GM19043 (cell line): Measurements from ENCODE around the gene TMEM154.
"Not testable (repeated sequence)": the region's sequence is repeated elsewhere in the genome, so short reads cannot be mapped to it uniquely, and the experiment has no call there.

Experiments
- ATAC-seq: cut with Tn5 transposase; IDR thresholded peaks from one replicate; pipeline ENCODE4 v1.9.1; 2021; ENCODE audit warnings: low read depth; ENCODE audit not compliant: unreplicated experiment

The TMEM154 gene

DNA sequence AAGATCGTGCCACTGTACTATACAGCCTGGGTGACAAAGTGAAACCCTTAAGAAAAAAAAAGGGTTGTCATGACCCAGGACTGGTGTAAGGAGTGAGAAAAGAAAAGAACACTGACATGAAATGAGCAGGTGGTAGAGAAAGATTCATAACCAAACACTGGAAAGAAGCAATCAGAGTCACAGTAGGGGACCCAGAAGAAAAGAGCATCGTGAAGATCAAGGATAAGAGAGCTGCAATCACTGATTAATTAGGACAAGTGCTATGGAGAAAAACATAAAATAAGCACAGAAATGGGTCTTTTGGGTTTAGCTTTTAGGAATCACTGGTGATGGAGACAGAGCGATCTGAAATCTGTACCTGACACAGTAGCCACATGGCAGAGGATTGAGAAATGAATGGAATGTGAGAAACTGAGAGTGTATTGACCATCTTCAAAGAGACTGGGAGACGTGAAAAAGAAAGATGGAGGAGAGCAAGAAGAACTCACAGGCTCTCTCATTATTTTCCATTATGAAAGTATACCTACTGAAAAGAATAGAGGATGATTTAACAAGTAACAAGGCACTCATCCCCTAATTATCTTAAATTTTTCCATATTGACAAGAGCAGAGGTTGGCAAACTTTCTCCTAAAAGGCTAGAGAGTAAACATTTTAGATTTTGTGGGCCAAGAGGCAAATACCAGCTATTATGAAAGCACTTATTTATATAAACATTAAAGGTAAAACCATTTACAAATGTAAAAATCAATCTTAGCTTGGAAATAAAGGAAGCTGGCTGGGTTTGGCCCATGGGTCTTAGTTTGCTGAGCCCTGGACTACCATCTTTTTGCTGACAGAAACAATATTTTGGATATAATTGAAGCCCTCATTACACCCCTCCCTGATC is 7.3 kb downstream of the TMEM154 start:
- no peak for ATAC-seq

DNA sequence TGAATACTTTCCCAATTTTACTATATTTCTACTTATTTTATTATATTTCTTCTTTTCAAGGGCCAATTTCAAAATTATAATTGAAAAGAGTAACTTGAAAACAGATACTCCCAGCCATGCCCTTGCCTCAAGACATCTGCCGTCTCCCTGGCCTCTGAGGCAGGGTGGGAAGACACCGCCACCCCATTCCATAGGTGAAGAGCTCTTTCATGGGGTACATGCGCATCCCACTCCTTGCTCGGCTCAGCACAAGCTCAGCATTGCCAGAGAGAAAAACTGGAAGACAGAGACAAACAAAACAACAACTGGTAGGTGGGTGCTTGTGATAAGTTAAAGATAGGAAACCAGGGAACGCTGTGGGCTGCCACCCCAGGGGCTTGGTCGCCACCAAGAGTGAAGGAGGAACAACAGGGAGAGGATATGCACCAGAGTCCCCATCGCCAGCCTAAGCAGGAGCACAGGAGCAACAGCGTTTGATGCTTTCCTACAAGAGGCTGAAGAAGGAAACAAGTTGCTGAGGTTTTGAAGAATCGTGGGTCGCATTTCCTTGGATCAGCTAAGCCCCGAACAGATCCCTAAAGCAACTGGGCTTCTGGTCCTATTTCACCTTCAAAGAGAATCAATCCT is 11.3 kb downstream of the TMEM154 start:
- ATAC-seq: no peak

DNA sequence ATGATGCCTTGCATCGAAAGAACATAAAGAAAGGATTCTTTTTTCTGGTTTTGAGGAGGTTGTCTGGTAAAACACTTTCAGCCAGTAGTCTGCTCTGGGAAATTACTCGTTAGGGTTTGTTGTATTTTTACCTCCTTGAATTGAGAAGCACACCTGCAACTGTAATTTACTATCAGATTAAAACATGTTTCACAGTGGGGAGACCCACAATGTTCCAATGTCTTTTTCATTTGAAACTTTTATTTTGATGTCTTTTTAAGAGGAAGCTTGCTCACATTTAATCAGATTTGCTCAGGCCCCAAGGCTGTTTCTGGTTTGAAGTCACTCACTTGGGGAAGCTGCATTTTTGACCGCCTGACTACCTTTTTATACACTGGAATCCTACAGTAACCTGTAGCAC is 12.0 kb downstream of the TMEM154 start:
- no peak for ATAC-seq

DNA sequence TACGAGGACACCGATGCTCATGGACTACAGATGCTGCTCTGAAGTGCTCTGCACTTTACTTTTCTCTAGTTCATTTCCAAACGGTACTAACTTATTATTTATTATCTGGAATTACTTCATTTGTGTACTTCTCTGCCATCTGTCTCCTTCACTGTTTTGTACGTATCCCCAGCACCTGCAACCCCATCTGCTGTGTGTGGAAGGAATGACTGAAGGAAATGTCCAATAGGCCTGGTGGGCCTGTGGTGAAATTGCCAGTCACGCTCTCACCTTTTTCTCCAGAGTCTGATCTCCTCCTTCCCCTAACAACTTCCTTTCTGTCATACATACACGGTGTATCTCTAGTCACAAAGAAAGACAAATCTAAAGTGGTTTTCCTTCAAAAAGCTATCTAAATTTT is 12.9 kb downstream of the TMEM154 start:
- ATAC-seq: no peak

DNA sequence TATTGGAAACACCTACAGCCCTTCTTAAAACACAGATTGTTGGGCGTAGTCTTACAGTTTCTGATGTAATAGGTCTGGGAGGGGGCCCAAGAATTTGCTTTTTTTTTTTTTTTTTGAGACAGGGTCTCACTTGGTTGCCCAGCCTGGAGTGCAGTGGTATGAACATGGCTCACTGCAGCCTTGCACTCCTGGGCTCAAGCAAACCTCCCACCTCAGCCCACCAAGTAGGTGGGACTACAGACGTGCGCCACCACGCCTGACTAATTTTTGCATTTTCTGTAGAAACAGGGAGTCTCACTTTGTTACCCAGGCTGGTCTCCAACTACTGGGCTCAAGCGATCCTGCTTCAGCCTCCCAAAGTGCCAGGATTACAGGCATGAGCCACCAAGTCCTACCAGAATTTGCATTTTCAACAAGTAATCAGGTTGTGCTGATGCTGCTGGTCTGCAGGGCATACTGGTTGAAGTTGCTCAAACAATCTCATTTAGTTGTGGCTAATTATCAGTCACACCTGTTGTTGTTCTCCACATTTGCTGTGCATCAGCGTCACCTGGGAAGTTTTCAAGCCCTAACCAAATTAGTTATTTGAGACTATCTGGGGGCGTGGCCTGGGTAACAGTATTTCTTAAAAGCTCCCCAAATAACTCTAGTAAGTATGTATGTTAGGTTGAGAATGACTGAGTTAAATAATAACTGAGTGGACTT is 14.0 kb downstream of the TMEM154 start:
- no peak for ATAC-seq

DNA sequence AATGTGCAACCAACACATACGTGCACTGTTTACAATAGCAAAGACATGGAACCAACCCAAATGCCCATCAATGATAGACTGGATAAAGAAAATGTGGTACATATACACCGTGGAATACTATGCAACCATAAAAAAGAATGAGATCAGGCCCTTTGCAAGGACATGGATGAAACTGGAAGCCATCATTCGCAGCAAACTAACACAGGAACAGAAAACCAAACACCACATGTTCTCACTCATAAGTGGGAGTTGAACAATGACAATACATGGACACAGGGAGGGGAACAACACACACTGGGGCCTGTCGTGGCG is 15.8 kb downstream of the TMEM154 start:
- ATAC-seq: not testable (repeated sequence)

DNA sequence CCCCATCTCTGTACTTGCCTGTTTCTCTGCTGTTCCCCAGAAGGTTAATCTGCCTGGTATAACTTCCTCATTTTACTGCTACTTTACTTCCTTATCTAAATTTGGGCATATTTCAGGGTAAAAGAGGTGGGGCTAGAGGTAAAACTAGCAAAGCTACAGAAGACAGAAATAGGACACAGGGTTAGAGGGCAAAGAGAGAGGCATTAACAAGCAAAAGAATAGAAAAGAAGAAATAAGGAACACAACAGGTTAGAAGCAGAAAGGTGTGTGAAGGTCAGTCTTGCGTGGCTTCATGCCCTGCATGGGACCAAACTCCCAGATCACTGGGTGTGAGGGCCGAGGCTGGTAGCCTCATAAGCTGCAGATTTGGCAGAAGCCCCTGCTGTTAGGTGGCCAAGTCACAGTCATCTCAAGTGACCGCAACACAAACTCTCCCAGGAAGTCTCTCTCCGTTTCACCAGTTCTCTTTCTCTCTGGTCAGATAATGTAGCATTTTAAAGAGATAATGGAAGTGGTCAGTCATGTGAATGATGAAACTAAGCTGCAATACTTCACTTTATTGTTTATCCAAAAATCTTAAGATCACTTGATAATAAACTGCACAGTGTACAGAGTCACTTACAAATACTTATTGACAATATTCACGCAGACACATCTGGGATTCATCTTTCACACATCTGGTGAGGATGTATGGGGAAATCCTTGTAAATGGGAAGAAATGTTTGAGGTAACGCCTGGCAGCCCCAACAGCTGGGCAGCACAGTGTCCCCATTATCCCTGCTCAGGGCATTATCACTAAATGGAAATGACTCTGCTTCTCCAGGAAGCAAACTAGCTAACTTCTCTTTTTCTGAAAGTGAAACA is 16.4 kb downstream of the TMEM154 start:
- ATAC-seq: peak; percentile 54

DNA sequence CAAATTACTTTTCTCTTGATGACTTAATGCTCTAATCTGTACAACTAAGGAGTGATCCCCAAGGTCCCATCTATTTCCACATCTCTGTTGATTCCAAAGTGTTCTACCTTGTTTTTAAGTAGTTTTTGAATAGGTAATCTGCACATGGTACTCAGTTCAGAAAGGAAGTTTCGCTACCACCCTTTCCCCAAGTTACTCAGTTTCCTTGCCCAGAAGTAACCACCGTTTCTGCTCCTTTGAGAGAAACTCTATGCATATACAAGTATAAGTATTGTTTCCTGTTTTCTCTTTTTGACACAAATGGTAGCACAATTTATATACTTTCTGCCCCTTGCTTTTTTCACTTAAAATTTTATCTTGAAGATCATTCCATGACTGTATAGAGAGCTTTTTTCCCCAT is 18.1 kb downstream of the TMEM154 start:
- no peak for ATAC-seq

DNA sequence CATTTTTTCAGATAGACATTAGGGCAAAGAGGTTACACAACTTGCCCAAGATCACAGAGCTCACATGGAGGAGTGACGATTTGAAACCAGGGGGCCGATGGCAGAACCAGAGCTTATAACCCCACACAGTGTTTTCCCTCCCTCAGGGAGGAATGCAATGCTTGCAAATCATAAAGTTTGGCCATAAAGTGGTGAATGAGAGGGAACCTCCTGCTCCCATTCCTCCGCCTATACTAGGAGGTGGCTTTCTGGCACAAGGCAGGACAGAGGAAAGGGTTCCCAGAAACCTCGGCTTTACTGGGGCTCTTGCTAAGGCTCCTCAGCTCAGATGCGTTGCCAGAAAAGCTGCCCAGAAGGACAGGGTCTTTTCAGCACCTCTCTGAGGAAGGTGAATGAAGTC is 19.3 kb downstream of the TMEM154 start:
- no peak for ATAC-seq

DNA sequence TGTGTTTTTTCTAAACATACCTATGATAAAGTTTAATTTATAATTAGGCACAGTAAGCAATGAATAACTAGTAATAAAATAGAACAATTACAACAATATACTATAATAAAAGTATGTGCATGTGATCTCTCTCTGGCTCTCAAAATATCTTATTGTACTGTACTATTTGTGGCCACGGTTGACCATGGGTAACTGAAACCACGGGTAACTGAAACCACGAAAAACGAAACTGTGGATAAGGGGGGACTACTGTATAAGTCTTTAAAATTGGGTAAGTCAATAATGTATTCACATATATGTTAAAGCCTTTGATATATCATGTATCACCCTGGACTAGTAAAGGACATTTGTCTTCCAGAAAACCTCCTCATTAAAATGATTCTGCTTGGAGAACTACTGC is 20.0 kb downstream of the TMEM154 start:
- ATAC-seq: no peak

DNA sequence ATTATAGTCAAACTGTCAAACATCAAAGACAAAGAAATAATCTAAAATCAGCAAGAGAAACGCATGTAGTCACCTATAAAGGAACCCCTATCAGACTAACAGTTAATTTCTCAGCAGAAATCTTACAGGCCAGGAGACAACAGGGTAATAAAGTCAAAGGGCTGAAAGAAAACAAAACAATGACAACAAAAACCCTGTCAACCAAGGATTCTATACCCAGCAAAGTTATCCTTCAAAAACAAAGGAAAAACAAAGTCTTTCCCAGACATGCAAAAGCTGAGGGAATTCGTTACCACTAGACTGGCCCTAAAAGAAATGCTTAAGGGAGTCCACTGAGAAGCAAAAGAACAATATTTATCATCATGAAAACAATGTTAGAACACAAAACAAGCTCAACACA is 22.1 kb downstream of the TMEM154 start:
- ATAC-seq: no peak

DNA sequence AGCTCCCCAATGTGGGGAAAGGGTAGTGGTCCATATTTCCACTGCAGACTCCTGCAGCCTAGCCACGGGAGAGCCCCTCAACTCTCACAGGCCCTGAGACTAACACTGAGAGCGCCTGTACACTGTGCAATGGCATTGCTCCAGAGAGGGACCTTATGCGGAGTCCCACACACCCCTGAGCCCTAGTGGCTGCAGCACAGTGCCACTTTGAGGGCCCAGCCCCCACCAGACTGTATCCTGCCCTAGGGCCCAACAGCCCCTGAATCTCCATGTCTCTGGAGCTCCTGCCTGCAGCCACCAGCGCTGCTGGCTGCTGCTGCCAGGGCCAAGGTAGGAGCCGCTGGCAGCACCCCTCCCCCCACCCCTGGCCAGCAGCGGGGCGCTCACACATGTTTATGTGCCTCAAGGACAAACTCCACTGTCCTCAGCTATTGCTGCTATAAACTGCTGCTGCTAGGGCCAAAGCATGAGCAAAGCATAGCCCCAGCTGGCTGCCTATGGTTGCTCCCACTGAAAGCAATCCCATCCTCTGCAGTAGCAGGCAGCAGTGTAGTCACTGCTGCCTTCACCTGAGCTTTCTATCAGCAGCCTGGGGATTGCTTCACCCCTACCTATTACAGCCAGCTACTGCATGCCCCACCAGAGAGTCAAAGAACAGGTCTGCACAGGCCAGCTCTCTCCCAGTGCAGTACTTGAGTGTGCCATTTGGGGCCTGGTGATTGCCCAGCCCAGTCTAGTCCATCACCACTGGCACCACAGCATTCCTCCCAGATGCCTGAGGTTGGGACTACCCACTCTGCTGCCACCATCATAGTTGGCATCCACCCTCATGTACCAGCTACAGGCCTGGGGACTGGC is 24.3 kb downstream of the TMEM154 start:
- no peak for ATAC-seq

DNA sequence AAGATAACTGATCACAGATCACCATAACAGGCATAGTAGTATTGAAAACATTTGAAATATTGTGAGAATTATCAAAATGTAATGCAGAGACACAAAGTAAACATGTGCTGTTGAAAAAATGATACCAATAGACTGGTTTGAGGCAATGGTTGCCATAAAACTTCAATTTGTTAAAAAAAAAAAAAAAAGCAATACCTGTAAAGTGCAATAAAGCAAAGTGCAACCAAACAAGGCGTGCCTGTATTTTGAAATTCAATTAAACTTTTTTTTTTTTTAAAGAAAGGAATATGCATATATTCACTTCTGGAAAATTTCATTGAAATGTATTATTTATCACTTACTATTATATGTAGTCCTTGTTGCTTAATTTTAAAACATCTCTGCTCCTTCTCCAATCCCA is 27.7 kb downstream of the TMEM154 start:
- no peak for ATAC-seq

DNA sequence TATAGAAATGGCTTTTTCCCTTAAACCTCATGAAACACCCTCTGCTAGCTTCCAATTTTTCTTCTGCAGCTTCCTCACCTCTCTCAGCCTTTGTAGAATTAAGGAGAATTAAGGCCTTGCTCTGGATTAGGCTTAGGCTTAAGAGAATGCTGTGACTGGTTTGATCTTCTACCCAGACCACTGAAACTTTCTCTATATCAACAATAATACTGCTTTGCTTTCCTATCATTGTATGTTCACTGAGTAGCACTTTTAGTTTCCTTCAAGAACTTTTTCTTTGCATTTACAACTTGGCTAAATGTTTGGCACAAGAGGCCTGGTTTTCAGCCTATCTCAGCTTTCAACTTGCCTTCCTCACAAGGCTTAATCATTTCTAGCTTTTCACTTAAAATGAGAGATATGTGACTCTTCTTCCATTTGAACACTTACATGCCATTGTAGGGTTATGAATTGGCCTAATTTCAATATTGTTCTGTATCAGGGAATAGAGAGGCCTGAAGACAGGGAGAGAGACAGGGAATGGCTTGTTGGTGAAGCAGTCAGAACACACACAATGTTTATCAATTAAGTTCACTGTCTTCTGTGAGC is 28.2 kb downstream of the TMEM154 start:
- ATAC-seq: no peak

DNA sequence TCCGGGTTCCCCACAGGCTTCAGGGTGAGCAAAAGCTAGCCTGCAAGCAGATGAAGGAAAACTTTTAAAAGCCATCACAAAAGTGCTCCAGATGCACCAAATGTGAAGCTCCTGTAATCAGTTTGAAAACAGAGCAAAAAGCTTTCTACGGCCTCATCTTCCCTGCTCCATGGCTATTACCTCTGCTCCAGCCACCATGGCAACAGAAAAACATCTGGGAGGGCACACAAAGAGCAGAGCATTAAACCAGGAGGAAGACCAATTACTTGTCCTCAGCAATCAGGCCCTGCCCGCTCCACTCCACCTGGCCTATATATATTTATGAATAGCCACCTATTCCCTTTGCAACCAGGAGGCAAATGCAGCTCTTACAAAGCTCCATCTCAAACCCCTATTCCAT is 33.6 kb downstream of the TMEM154 start:
- no peak for ATAC-seq

DNA sequence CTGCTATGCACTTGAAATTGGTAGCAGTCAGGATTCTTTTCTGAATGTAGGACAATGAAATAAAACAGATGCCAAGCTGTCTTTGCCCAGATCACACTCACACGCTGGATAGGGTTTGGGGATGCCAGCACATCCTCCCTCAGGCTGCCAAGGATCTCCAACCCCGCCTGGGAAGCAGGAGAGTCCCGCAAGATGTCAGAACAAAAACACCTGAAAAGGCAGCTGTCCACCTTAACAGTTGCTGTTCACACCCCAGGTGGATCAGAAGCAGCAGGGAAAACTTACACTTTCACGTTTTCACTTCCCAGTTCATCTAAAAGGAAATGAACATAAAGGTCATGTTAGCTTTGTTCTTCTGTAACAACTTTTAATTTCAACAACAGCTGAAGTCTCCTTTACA is 35.7 kb downstream of the TMEM154 start:
- ATAC-seq: no peak

DNA sequence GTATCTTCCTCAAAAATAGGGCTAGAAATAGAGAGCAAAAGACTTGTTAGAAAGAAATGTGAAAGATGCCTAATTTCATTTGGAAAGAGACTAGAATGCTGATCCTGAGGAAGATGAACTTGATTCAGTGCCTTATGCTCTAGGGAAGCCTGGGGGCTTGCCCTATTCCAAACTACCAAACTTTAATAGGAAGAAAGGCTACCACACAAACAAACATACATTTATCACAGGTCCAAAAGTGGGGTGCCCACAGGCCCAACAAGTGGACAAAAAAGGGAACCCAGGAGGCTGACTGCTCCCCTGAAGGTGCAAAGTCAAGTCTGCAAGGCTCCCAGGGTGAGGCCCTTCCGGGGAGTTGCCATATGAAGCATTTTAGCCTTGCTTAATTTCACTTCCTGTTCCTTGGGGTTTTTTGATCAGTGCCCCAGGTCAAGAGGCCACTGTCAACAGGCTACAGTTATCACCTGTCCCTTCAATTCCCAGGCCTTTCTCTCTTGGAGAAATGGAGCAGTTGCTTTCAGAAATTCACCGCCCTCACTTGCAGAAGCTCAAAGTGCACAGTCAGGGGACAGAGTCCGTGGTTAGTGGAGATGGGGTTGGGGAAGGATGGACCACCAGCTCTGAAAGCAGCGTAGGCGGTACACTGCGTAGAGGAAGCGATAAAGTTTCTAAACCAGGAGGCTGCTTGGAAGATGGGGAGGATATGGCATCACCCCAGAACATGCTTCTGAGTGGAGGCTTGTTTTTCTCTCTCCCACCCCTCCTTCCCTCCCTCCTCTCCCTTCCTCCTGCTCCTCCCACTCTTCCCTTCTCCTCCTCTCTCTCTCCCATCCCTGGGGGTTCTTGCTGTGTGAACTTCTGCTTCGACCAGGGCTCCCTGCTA is 36.4 kb downstream of the TMEM154 start:
- peak; percentile 75 for ATAC-seq

DNA sequence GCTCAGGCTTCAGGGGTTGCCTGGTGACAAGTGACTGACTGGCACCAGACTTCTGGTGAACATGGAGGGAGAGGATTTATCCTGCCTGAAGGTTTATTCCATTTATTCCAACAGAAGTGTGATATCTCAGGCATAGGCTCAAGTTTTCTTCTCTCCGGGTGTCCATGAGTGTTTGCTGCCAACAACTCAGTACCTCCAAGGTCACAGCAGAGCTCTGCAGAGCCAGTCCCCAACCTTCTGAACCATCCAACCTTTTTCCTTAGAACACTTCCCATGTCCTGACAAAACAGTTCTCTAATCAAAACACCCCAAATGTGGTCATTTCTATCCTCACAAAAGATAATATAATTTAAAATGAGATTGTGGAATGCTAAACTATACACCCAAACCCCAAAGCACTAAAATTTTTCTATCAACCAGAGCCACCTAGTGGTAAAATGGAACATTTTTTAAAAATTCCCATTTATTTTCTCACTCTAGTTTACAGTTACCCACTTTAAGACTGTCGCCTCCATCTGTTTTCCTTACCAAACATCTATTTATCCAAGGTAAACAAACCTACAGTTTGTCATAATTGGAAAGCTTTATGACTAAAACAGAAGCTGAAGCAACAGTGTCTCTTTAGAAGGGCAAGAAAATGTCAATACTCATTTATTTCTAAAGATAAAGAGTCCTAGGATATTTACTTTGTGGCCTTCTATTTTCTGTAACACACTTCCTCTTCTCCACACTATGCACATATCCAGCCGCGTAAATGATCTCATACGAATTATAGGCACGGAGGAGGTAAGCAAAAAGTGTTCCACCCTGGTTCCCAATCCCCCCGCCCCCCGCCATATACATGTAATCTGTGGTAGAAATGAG is 39.5 kb downstream of the TMEM154 start:
- no peak for ATAC-seq
